ENCODE measurements around the gene SURF2.

DNA sequence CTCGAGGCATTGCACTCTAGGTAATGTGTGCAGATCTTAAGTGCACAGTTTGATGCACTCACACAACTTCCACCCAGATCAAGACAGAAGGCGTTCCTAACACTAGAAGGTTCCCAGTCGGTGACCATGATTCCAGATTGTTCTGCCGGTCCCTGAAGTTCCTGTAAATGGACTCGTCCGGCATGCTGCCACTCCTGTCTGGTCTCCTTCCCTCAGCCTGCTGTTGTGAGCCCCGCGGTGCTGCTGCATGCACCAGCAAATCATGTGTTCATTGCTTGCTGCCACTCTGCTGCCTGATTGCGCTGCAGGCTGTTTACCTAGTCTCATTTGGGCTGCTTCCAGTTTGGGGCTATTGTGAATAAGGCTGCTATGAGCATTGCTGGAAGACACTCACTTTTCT is 31.3 kb downstream of the SURF2 start:
- TF ChIP-seq POLR2AphosphoS5 (IDR thresholded peaks at IDR 0.05; ENCODE audit: low read depth, low read length) (no peak), TAF1 (IDR thresholded peaks at IDR 0.05; ENCODE audit: low read depth, low read length) (no peak), POLR2A (IDR thresholded peaks at IDR 0.05; ENCODE audit: low read depth, low read length) (no peak), POU2F2 (IDR thresholded peaks at IDR 0.05; ENCODE audit: low read depth, low read length) (no peak)
